NOMO-1 treated with DMSO at 0.1 percent for 48 hours (cell line): ENCODE results near the gene KRTAP4-5.
A peak's percentile ranks its signal among the peaks of the same experiment; 100 is the strongest.
"Not testable (repeated sequence)": the region's sequence is repeated elsewhere in the genome, so short reads cannot be mapped to it uniquely, and the experiment has no call there.

ENCODE experiments used
- DNase-seq: peaks from one replicate; lab custom pipeline; 2025; ENCODE audit not compliant: unreplicated experiment; lab: John Stamatoyannopoulos, UW

KRTAP4-5 gene

GRCh38 chr17:41149652-41149985 lies at the start of gene KRTAP4-5:
Gene KRTAP4-5, minus strand, starts transcription at chr17:41149825. Its CDS starts 58 bp downstream, at chr17:41149767.
- DNase-seq = no peak

DNA sequence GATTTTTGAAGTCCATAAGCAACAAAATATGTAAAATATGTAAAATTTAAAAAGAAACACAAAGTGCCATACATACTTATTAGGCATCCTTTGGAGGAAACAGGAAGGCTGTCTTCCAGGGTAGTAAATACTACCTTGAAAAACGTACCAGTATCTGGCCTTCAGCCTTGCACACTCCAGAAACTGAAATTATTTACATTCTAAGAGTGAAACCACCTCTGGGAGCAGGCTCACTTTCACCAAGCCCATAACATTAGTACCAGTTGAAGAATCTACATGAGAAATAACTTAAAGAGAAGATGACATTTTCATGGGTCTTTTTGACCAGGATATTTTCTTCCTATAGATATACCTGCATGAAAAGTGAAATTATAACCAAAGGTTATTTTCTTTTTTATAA lies 46.4 kb upstream of the KRTAP4-5 start:
- no peak for DNase-seq

DNA sequence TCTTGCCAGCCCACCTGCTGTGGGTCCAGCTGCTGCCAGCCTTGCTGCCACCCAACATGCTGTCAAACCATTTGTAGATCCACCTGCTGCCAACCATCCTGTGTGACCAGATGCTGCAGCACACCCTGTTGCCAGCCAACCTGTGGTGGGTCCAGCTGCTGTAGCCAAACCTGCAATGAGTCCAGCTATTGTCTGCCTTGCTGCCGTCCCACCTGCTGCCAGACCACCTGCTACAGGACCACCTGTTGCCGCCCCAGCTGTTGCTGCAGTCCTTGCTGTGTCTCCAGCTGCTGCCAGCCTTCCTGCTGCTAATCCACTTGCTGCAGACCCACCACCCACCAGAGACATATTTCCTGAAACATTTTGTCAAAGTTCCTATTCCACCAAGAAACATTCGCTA lies 40.7 kb upstream of the KRTAP4-5 start:
- DNase-seq = no peak

DNA sequence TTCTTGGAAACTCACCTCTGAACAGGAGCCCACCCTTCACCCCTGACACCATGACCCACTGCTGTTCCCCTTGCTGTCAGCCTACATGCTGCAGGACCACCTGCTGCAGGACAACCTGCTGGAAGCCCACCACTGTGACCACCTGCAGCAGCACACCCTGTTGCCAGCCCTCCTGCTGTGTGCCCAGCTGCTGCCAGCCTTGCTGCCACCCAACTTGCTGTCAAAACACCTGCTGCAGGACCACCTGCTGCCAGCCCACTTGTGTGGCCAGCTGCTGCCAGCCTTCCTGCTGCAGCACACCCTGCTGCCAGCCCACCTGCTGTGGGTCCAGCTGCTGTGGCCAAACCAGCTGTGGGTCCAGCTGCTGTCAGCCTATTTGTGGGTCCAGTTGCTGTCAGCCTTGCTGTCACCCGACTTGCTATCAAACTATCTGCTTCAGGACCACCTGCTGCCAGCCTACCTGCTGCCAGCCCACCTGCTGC lies 40.3 kb upstream of the KRTAP4-5 start, which contains the start of gene KRTAP9-1:
Gene KRTAP9-1 (plus strand): TSS at position 51 of the 482 bp plus-strand sequence. CDS start 0 bp downstream, at position 51.
- not testable (repeated sequence) for DNase-seq

DNA sequence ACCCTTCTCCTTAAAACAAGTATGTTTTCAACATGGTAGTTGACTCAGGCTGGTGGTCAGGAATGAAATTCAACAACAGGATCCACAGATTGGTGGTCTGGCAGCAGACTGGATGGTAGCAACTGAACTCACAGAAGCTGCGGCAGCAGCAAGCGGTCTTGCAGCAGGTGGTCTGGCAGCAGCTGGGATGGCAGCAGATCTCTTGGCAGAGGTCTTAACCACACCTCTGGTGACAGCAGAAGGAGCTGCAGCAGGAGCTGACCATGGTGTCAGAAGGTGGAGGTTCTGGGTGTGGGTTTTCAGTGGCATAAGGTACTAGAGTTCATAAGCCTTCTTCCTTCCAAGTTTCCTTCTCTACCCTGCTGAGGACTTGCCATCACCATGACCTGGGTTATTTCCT lies 37.2 kb upstream of the KRTAP4-5 start:
- DNase-seq = no peak

DNA sequence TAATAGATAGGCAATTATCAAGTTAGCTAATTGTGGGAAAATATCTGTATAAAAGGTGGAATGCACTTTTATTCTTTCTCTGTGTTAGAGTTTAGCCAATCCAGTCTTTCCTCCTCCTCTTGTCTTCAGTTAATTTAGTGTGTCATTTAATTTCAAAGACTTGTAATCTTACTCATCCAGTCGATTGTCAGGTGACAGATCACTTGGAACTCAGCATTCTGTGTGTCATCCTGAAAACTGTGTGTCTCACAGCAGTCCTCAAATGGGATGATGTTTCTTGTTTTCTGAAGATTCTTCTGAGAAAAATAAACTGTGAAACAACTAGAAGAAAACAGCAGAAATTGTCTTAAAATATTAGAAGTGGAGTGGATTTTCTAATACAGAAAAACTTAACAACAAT lies 35.4 kb upstream of the KRTAP4-5 start:
- DNase-seq = no peak

GRCh38 chr17:41184480-41184961 lies 34.9 kb upstream of the KRTAP4-5 start, which contains the start of gene KRTAP4-1:
Gene KRTAP4-1, minus strand, starts transcription at chr17:41184911. Its CDS starts 57 bp downstream, at chr17:41184854.
- no peak for DNase-seq

DNA sequence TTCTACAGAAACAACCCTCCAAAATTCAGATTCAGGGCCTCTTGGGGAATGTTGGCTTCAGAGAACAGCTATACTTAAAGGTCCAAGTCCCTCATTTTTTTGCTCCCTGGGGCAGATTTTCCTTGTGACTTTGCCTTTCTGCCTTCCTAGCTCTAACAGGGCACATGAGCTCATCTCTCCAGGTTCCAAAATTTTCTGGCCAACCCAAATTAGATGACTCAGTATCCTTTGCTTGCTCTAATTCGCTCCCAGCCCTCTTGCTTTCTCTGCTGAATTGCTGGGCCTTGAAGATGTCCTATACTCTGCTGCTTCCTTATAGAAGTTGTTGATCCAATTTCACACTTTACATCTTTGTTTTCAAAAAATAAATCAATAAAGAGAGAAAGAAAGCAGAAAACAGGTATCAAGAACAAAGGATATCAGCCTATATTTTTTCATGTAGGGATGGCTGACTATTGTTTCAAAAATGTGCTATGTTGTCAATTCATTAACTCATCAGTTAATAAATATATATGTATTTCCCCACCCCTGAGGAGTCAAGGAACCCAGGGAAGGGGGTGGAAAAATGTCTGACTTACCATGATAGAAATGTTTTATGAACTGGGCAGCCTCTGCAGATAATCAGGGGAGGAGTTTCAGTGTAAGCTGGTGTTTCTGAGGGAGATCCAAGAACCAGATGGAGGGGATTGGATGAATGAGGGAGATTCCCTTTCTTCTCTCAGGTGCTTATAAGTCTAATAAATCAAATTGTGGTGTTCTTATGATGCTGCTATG lies 29.4 kb upstream of the KRTAP4-5 start:
- no peak for DNase-seq

DNA sequence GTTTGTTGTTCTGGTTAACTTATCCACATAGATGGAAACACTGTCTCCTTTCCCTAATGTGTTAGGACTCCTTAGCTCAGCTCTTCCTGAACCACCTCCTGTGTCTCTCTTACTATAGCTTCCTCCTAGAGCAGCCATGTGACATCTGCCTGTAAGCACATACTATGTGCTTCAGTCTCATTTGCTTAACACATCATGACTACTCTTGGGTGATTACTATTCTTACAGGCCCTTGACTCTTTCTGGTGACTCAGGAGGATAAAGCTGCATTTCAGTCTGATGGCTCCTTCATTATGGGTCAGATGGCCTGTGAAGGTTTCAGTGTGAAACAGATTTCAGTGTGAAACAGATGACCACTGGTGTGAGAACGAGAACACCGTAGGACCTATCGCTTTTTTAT lies 28.7 kb upstream of the KRTAP4-5 start:
- no peak for DNase-seq

DNA sequence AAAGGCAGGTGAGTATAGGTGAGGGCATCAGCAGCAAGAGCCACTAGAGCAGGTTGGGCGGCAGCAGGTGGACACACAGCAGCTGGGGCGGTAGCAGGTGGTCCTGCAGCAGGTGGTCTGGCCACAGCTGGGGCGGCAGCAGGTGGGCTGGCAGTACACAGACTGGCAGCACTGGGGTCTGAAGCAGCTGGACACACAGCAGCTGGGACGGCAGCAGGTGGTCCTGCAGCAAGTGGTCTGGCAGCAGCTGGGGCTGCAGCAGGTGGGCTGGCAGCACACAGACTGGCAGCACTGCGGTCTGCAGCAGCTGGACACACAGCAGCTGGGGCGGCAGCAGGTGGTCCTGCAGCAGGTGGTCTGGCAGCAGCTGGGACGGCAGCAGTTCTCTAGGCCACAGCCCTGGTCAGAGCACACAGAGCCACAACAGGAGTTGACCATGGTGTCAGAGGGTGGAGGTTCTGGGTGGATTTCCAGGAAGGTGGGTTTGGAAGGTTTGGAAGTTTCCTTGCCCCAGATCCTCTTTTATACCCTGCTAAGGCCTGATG lies 28.2 kb upstream of the KRTAP4-5 start, which contains the start of gene KRTAP4-2:
Gene KRTAP4-2 (minus strand): TSS at position 495 of the 545 bp plus-strand sequence. CDS start 57 bp downstream, at position 438.
- DNase-seq = no peak

GRCh38 chr17:41176744-41177387 lies 27.2 kb upstream of the KRTAP4-5 start:
- DNase-seq = peak; percentile 36

- no peak for DNase-seq
Observed at GRCh38 chr17:41171886-41172285, 22.3 kb upstream of the KRTAP4-5 start.

GRCh38 chr17:41168121-41168520 lies 18.5 kb upstream of the KRTAP4-5 start, which contains the start of gene KRTAP4-3:
Gene KRTAP4-3, minus strand, starts transcription at chr17:41168221. Its CDS starts 49 bp downstream, at chr17:41168172.
- DNase-seq = no peak

GRCh38 chr17:41167561-41167960 lies 17.9 kb upstream of the KRTAP4-5 start:
- no peak for DNase-seq

GRCh38 chr17:41163828-41164227 lies 14.2 kb upstream of the KRTAP4-5 start:
- no peak for DNase-seq

DNA sequence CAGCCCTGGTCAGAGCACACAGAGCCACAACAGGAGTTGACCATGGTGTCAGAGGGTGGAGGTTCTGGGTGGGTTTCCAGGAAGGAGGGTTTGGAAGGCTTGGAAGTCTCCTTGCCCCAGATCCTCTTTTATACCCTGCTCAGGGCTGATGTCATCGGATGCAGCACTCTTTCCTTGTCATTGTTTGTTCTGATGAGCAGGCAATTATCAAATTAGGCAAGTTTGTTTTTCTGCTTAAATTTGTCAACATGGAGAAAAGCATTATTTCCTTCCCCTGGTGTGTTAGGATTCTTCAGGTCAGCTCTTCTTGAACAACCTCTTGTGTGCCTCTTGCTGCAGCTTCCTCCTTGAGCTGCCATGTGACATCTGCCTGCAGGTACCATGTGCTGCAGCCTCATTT lies 11.0 kb upstream of the KRTAP4-5 start, which contains the start of gene KRTAP4-4:
Gene KRTAP4-4 (minus strand): TSS at position 101 of the 400 bp plus-strand sequence. CDS start 57 bp downstream, at position 44.
- no peak for DNase-seq

DNA sequence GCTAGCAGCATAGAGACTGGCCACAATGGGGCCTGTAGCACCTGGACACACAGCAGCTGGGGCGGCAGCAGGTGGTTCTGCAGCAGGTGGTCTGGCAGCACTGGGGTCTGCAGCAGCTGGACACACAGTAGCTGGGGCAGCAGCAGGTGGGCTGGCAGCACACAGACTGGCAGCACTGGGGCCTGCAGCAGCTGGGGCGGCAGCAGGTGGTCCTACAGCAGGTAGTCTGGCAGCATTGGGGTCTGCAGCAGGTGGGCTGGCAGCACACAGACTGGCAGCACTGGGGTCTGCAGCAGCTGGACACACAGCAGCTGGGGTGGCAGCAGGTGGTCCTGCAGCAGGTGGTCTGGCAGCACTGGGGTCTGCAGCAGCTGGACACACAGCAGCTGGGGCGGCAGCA lies 10.6 kb upstream of the KRTAP4-5 start:
- DNase-seq = not testable (repeated sequence)

GRCh38 chr17:41153856-41154255 lies 4.2 kb upstream of the KRTAP4-5 start:
- no peak for DNase-seq

- DNase-seq = no peak
Observed at GRCh38 chr17:41151525-41151924, 1.9 kb upstream of the KRTAP4-5 start.

DNA sequence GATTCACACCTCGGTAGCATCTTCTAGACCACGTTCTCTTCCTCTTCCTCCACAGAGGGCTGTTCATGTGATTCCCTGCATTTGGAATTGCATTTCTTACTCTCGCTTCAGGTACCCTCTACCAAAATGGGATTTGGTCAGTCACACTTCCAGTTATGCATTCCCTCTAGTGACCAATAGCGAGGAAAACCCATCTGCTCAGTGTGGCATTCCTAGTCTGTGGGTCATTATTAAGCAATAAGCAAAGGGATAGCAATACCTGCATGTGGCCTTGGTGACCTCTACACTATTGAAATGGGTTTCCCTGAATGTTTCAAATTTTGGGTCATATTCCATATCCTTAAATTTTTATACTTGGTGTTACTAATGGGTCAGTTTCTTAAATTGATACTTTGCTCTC lies 401 bp upstream of the KRTAP4-5 start:
- no peak for DNase-seq

- not testable (repeated sequence) for DNase-seq
Observed at GRCh38 chr17:41148971-41149651, 514 bp downstream of the KRTAP4-5 start.
